HL-60 (cell line): Measurements from ENCODE around the gene RERE.

Source experiments
- DNase-seq, 2 experiments: peaks; one replicate each; pipeline ENCODE4 v3.0.0-alpha.2; 2010 to 2020; ENCODE audit warnings: low read depth in 1 of 2, low spot score in 1 of 2
- H3K27ac ChIP-seq: fragments of 250-450 bp; sonication (Bioruptor Pico); replicated peaks from 2 replicates; pipeline ENCODE4 v1.5.1; 2020; ENCODE audit warnings: mild to moderate bottlenecking, moderate library complexity
- H3K27me3 ChIP-seq: fragments of 250-450 bp; sonication (Bioruptor Pico); 2 replicates; pipeline ENCODE4 v1.5.1; 2021; ENCODE audit warnings: mild to moderate bottlenecking, moderate library complexity; ENCODE audit not compliant: insufficient read depth, poor library complexity, severe bottlenecking
- H3K4me3 ChIP-seq: replicated peaks from 2 replicates; pipeline ENCODE4 v1.5.1; 2011; ENCODE audit warnings: mild to moderate bottlenecking, control low read depth, low read length; ENCODE audit not compliant: insufficient read depth
- CTCF ChIP-seq: IDR thresholded peaks from one replicate; pipeline ENCODE4 v1.5.1; 2011; ENCODE audit warnings: low read length, control low read depth, inconsistent platforms; ENCODE audit not compliant: insufficient read depth
- GABPA ChIP-seq: IDR thresholded peaks from 2 replicates; pipeline ENCODE4 v1.6.1; 2012; ENCODE audit warnings: low read depth
- POLR2AphosphoS5 ChIP-seq: IDR thresholded peaks from 2 replicates; pipeline ENCODE4 v1.6.1; 2012; ENCODE audit warnings: low read depth
- REST ChIP-seq: IDR thresholded peaks from 2 replicates; pipeline ENCODE4 v1.6.1; 2012; ENCODE audit warnings: low read depth; ENCODE audit not compliant: insufficient replicate concordance
- SPI1 ChIP-seq: IDR thresholded peaks from 2 replicates; pipeline ENCODE4 v1.6.1; 2012; ENCODE audit warnings: low read depth, mild to moderate bottlenecking, borderline replicate concordance

Gene RERE

GRCh38 chr1:8423269-8423691 lies 394.2 kb downstream of the RERE start:
- no peak for DNase-seq
- H3K4me3 ChIP-seq, result peak overlapping the region; percentile 78
- TF ChIP-seq CTCF (no peak), POLR2AphosphoS5 (no peak), GABPA (no peak), REST (no peak), SPI1 (no peak)
- H3K27me3 ChIP-seq, result no peaks in the 10 kb centered on the region
- H3K27ac ChIP-seq, result peak overlapping the region; percentile 85

- Histone ChIP-seq H3K4me3 (peak overlapping the region; percentile 78), H3K27ac (peak overlapping the region; percentile 85), H3K27me3 (no peaks in the 10 kb centered on the region)
- no peak for TF ChIP-seq SPI1
- no peak for TF ChIP-seq REST
- TF ChIP-seq GABPA, result no peak
- TF ChIP-seq POLR2AphosphoS5, result no peak
- TF ChIP-seq CTCF, result no peak
- DNase-seq, result no peak
Observed at GRCh38 chr1:8422510-8423268, 394.8 kb downstream of the RERE start.

- no peak for DNase-seq
- Histone ChIP-seq H3K27ac (no peak overlapping the region), H3K27me3 (no peaks in the 10 kb centered on the region), H3K4me3 (no peak overlapping the region)
- no peak for TF ChIP-seq REST
- no peak for TF ChIP-seq SPI1
- no peak for TF ChIP-seq CTCF
Observed at GRCh38 chr1:8421721-8422120, 395.7 kb downstream of the RERE start.
